ENCODE measurements around the gene SLC25A29.
"Not testable (repeated sequence)": the region's sequence is repeated elsewhere in the genome, so short reads cannot be mapped to it uniquely, and the experiment has no call there.

SLC25A29 gene

GRCh38 chr14:100317389-100317788 lies 11.1 kb upstream of the SLC25A29 start:
- no peak for TF ChIP-seq CTCF (IDR thresholded peaks at IDR 0.05; ENCODE audit: unreplicated experiment in 3 of 3)
- Mint-ChIP-seq H3K9me3 (no peaks in the 10 kb centered on the region), H3K27me3 (ENCODE audit: low read depth) (peaks cover 10% of the 10 kb centered on the region), H3K4me1 (peaks cover 16% of the 10 kb centered on the region), H3K4me3 (no peak overlapping the region), H3K36me3 (ENCODE audit: low read depth) (no peaks in the 10 kb centered on the region), H3K27ac (no peak overlapping the region)

- H3K27ac Mint-ChIP-seq: no peak overlapping the region
- no peaks in the 10 kb centered on the region for H3K9me3 Mint-ChIP-seq
- H3K36me3 Mint-ChIP-seq (ENCODE audit: low read depth): no peaks in the 10 kb centered on the region
- H3K27me3 Mint-ChIP-seq (ENCODE audit: low read depth): peaks cover 6% of the 10 kb centered on the region
- no peak overlapping the region for H3K4me3 Mint-ChIP-seq
- no peak for TF ChIP-seq CTCF (IDR thresholded peaks at IDR 0.05; ENCODE audit: unreplicated experiment in 3 of 3)
- peaks cover 25% of the 10 kb centered on the region for H3K4me1 Mint-ChIP-seq
Measured at GRCh38 chr14:100314724-100315123, 8.5 kb upstream of the SLC25A29 start.

GRCh38 chr14:100313464-100314230 lies 7.4 kb upstream of the SLC25A29 start:
- H3K27me3 Mint-ChIP-seq (ENCODE audit: low read depth): peaks cover 6% of the 10 kb centered on the region
- no peak overlapping the region for H3K27ac Mint-ChIP-seq
- no peak for TF ChIP-seq CTCF (IDR thresholded peaks at IDR 0.05; ENCODE audit: unreplicated experiment in 3 of 3)
- peaks cover 33% of the 10 kb centered on the region for H3K4me1 Mint-ChIP-seq
- H3K4me3 Mint-ChIP-seq: peak overlapping the region in 1 of 3 experiments; percentile 47
- H3K36me3 Mint-ChIP-seq (ENCODE audit: low read depth): no peaks in the 10 kb centered on the region
- no peaks in the 10 kb centered on the region for H3K9me3 Mint-ChIP-seq

- Mint-ChIP-seq H3K36me3 (ENCODE audit: low read depth) (no peaks in the 10 kb centered on the region), H3K4me1 (peaks cover 38% of the 10 kb centered on the region), H3K27ac (no peak overlapping the region), H3K27me3 (ENCODE audit: low read depth) (peaks cover 6% of the 10 kb centered on the region), H3K9me3 (no peaks in the 10 kb centered on the region), H3K4me3 (no peak overlapping the region)
- no peak for TF ChIP-seq CTCF (IDR thresholded peaks at IDR 0.05; ENCODE audit: unreplicated experiment in 3 of 3)
Measured at GRCh38 chr14:100312877-100313400, 6.7 kb upstream of the SLC25A29 start.

GRCh38 chr14:100312110-100312876 lies 6.0 kb upstream of the SLC25A29 start:
- not testable (repeated sequence) for H3K9me3 Mint-ChIP-seq; H3K4me3 Mint-ChIP-seq; H3K27me3 Mint-ChIP-seq (ENCODE audit: low read depth); H3K36me3 Mint-ChIP-seq (ENCODE audit: low read depth)
- Mint-ChIP-seq H3K4me1 (peaks cover 44% of the 10 kb centered on the region), H3K27ac (peak overlapping the region in 1 of 3 experiments; percentile 36)

- Mint-ChIP-seq H3K4me1 (peaks cover 48% of the 10 kb centered on the region), H3K4me3 (peak overlapping the region; percentile 52 to 75 (median 69)), H3K9me3 (no peaks in the 10 kb centered on the region)
Measured at GRCh38 chr14:100309028-100309737, 2.9 kb upstream of the SLC25A29 start.

GRCh38 chr14:100308427-100308792 lies 2.2 kb upstream of the SLC25A29 start:
- Mint-ChIP-seq H3K27ac (peak overlapping the region in 1 of 3 experiments; percentile 29), H3K4me3 (peak overlapping the region; percentile 36 to 91 (median 52))

More at GRCh38 chr14:100309028-100309737, 2.9 kb upstream of the SLC25A29 start:
- Mint-ChIP-seq H3K27me3 (ENCODE audit: low read depth) (peaks cover 3% of the 10 kb centered on the region), H3K27ac (peak overlapping the region in 1 of 3 experiments; percentile 29), H3K36me3 (ENCODE audit: low read depth) (no peaks in the 10 kb centered on the region)
- TF ChIP-seq CTCF (IDR thresholded peaks at IDR 0.05; ENCODE audit: unreplicated experiment in 3 of 3): no peak

More at GRCh38 chr14:100308427-100308792, 2.2 kb upstream of the SLC25A29 start:
- H3K9me3 Mint-ChIP-seq; H3K36me3 Mint-ChIP-seq (ENCODE audit: low read depth); H3K27me3 Mint-ChIP-seq (ENCODE audit: low read depth): not testable (repeated sequence)
- peaks cover 46% of the 10 kb centered on the region for H3K4me1 Mint-ChIP-seq

Data from nephron (organoid).